ENCODE data around the gene OVAAL. TPM values are rescaled to one million over a fixed set of nuclear protein-coding genes. Genes with fewer than 3 reads are reported as not detected.

The OVAAL gene
- total and polyA plus RNA-seq, 2 donors (not counting 1 experiment from before 2014, with no cell fraction given) = not detected

GRCh38 chr1:180581635-180582039 lies 22.9 kb downstream of the OVAAL start:
- H3K27ac ChIP-seq (ENCODE audit: low read length in 2 of 2) = no peak overlapping the region
- H3K9me3 Mint-ChIP-seq (ENCODE audit: insufficient read depth) = no peaks in the 10 kb centered on the region
- DNase-seq (no peak), ATAC-seq (ENCODE audit: low read depth) (no peak)
- no peak overlapping the region for H3K4me2 ChIP-seq (replicated peaks; ENCODE audit: low read depth, low read length, poor library complexity, severe bottlenecking)
- H3K9me3 ChIP-seq (ENCODE audit: control extremely low read depth in 1 of 3, control insufficient read depth in 2 of 3, insufficient read depth in 1 of 3, low read length in 2 of 3) = peaks cover 0 to 8% (median 0%) of the 10 kb centered on the region in 3 donors
- H4K20me1 ChIP-seq (ENCODE audit: control insufficient read depth, insufficient read depth, low read length, poor library complexity, severe bottlenecking) = no peaks in the 10 kb centered on the region
- H3K27ac Mint-ChIP-seq = no peak overlapping the region
- ChIA-PET POLR2A (no interaction called here), CTCF (interaction anchor here (0.7 to 1.2 kb wide), 2 partner anchors 66 to 181 kb away, joined by 3 to 4 read pairs; no protein-coding TSS in a partner anchor)
- H3K4me3 ChIP-seq (ENCODE audit: control extremely low read depth in 1 of 5, extremely low read depth in 1 of 5, insufficient read depth in 1 of 5, low read depth in 2 of 5, low read length in 4 of 5) = no peak overlapping the region
- intact Hi-C loops (cut with micrococcal nuclease) = no loop called here
- no peaks in the 10 kb centered on the region for H3K4me1 Mint-ChIP-seq
- WGBS (ENCODE audit: insufficient coverage) = 71% methylated on average over 1 of the region's 1 CpG
- peaks cover 8% of the 10 kb centered on the region for H3K27me3 Mint-ChIP-seq
- no peaks in the 10 kb centered on the region for H3K4me1 ChIP-seq (ENCODE audit: control insufficient read depth in 2 of 2, insufficient read depth in 2 of 2, low read length in 2 of 2)
- no peak for TF ChIP-seq CTCF (IDR thresholded peaks at IDR 0.05)
- no peak for TF ChIP-seq EZH2 (IDR thresholded peaks at IDR 0.05; ENCODE audit: borderline replicate concordance, insufficient read depth, low read depth, low read length, poor library complexity, severe bottlenecking)
- H3K79me2 ChIP-seq (ENCODE audit: control insufficient read depth, insufficient read depth, low read length) = no peaks in the 10 kb centered on the region
- H3K4me3 Mint-ChIP-seq = no peak overlapping the region
- no peak overlapping the region for H2AFZ ChIP-seq (ENCODE audit: insufficient read depth, low read depth, low read length, poor library complexity, severe bottlenecking)
- no peak overlapping the region for H3K9ac ChIP-seq (ENCODE audit: low read length)
- no peaks in the 10 kb centered on the region for H3K27me3 ChIP-seq (replicated peaks in 1 of 4; ENCODE audit: control extremely low read depth in 1 of 4, control insufficient read depth in 3 of 4, insufficient read depth in 4 of 4, low read length in 3 of 4)
- H3K36me3 ChIP-seq (replicated peaks in 1 of 2; ENCODE audit: control extremely low read depth in 1 of 2, control insufficient read depth in 1 of 2, extremely low read depth in 1 of 2, insufficient read depth in 2 of 2, low read length in 1 of 2) = no peaks in the 10 kb centered on the region

GRCh38 chr1:180584869-180585268 lies 26.1 kb downstream of the OVAAL start:
- no peaks in the 10 kb centered on the region for H4K20me1 ChIP-seq (ENCODE audit: control insufficient read depth, insufficient read depth, low read length, poor library complexity, severe bottlenecking)
- H3K27me3 Mint-ChIP-seq = peaks cover 12% of the 10 kb centered on the region
- POLR2A ChIA-PET = no interaction called here
- no peak overlapping the region for H3K9ac ChIP-seq (ENCODE audit: low read length)
- H3K27ac ChIP-seq (ENCODE audit: low read length in 2 of 2) = no peak overlapping the region
- no peak overlapping the region for H3K4me2 ChIP-seq (replicated peaks; ENCODE audit: low read depth, low read length, poor library complexity, severe bottlenecking)
- H3K4me1 ChIP-seq (ENCODE audit: control insufficient read depth in 2 of 2, insufficient read depth in 2 of 2, low read length in 2 of 2) = no peaks in the 10 kb centered on the region
- H3K9me3 Mint-ChIP-seq (ENCODE audit: insufficient read depth) = peaks cover 1% of the 10 kb centered on the region
- no peaks in the 10 kb centered on the region for H3K4me1 Mint-ChIP-seq
- WGBS (ENCODE audit: insufficient coverage) = 100% methylated on average over 6 of the region's 8 CpGs
- intact Hi-C loops (cut with micrococcal nuclease) = no loop called here
- H3K4me3 ChIP-seq (ENCODE audit: control extremely low read depth in 1 of 5, extremely low read depth in 1 of 5, insufficient read depth in 1 of 5, low read depth in 2 of 5, low read length in 4 of 5) = no peak overlapping the region
- no peak overlapping the region for H3K4me3 Mint-ChIP-seq
- H3K9me3 ChIP-seq (ENCODE audit: control extremely low read depth in 1 of 3, control insufficient read depth in 2 of 3, insufficient read depth in 1 of 3, low read length in 2 of 3) = peaks cover 2 to 10% (median 5%) of the 10 kb centered on the region in 3 donors
- CTCF ChIA-PET = no interaction called here
- no peaks in the 10 kb centered on the region for H3K36me3 ChIP-seq (replicated peaks in 1 of 2; ENCODE audit: control extremely low read depth in 1 of 2, control insufficient read depth in 1 of 2, extremely low read depth in 1 of 2, insufficient read depth in 2 of 2, low read length in 1 of 2)
- no peak for TF ChIP-seq EZH2 (IDR thresholded peaks at IDR 0.05; ENCODE audit: borderline replicate concordance, insufficient read depth, low read depth, low read length, poor library complexity, severe bottlenecking)
- H2AFZ ChIP-seq (ENCODE audit: insufficient read depth, low read depth, low read length, poor library complexity, severe bottlenecking) = no peak overlapping the region
- H3K27me3 ChIP-seq (replicated peaks in 1 of 4; ENCODE audit: control extremely low read depth in 1 of 4, control insufficient read depth in 3 of 4, insufficient read depth in 4 of 4, low read length in 3 of 4) = no peaks in the 10 kb centered on the region
- H3K79me2 ChIP-seq (ENCODE audit: control insufficient read depth, insufficient read depth, low read length) = no peaks in the 10 kb centered on the region
- DNase-seq (no peak), ATAC-seq (ENCODE audit: low read depth) (no peak)
- no peak overlapping the region for H3K27ac Mint-ChIP-seq
